Ovary (tissue), 9 donors: Measurements from ENCODE around the gene HOXB2. TPM values are rescaled to one million over a fixed set of nuclear protein-coding genes. Genes with fewer than 3 reads are reported as not detected.

Source experiments
- DNase-seq, 5 donors: peaks; one replicate each; pipeline ENCODE4 v3.0.0-alpha.2; 2019 to 2020
- H3K27ac ChIP-seq, 2 donors: fragments of 200-600 bp; one replicate each; pipeline versions ENCODE4 v1.5.1 to v1.8.0; 2019 to 2022
- H3K27me3 ChIP-seq: fragments of 200-600 bp; one replicate; pipeline ENCODE4 v1.8.0; 2022
- H3K36me3 ChIP-seq: fragments of 200-600 bp; sonication (generic); one replicate; pipeline ENCODE4 v1.5.1; 2019
- H3K4me1 ChIP-seq: one replicate; pipeline ENCODE4 v1.8.1; 2013; ENCODE audit warnings: mild to moderate bottlenecking, moderate library complexity; ENCODE audit not compliant: insufficient read depth
- H3K4me3 ChIP-seq: fragments of 200-600 bp; sonication (generic); one replicate; pipeline ENCODE4 v1.5.1; 2017
- H3K9me3 ChIP-seq, 2 donors: fragments of 200-600 bp in 1 of 2; sonication (generic) in 1 of 2; one replicate each; pipeline versions ENCODE4 v1.5.1 to v1.8.1; 2013 to 2019; ENCODE audit warnings: mild to moderate bottlenecking in 1 of 2, moderate library complexity in 1 of 2
- EP300 ChIP-seq: sonication (generic); formaldehyde crosslinking; IDR thresholded peaks from one replicate; pipeline ENCODE4 v1.6.1; 2017; ENCODE audit warnings: antibody characterized with exemption
- POLR2A ChIP-seq: fragments of 450-650 bp; IDR thresholded peaks from one replicate; pipeline ENCODE4 v1.6.1; 2017; ENCODE audit warnings: antibody characterized with exemption, mild to moderate bottlenecking, moderate library complexity
- WGBS, 3 donors: extraction: QIAGEN DNeasy Blood & Tissue Kit in 1 of 3; methylation state at CpG; one replicate each; pipeline versions ENCODE4 v1.1.5 to v1.1.7; 2013 to 2017; 5-methylcytosine and 5-hydroxymethylcytosine counted together
- intact Hi-C, 4 donors: fragments of 100-400 bp; cut with DNase I; formaldehyde crosslinking; loops; one replicate each; pipeline versions ENCODE4 v1.11.0 to v1.15.1; 2022 to 2023
- polyA plus RNA-seq, 2 donors: library from polyadenylated mRNA; stranded (reverse); fragments of 200-250 nt in 1 of 2; fragments of 350-450 nt in 1 of 2; fragmentation: Illumina TruSeq in 1 of 2; extraction: RNeasy Lipid Tissue Mini Kit (QIAGEN cat#74804) in 1 of 2; gene quantifications; one replicate each; pipeline ENCODE4 v1.2.3, GENCODE V29; 2013 to 2014
- total RNA-seq, 7 donors: library from RNA; depleted of rRNA in 2 of 7; stranded (reverse); fragments of >200 nt in 2 of 7; fragmentation: NEBNext Ultra II Directional in 3 of 7; extraction: Animal tissue kit (Norgen Biotek cat#: 25700) in 3 of 7; gene quantifications; one replicate each; pipeline versions ENCODE4 v1.1.0 to v1.2.4, GENCODE V29; 2016 to 2023
- TF ChIP-seq, protein P1 (sequence below), 3 donors: fragments of 450-650 bp in 2 of 3; fragments of 200-600 bp in 1 of 3; IDR thresholded peaks; one replicate each; pipeline versions ENCODE4 v1.5.1 to v1.8.0; 2016 to 2022; ENCODE audit warnings: antibody characterized with exemption in 3 of 3, mild to moderate bottlenecking in 1 of 3
- donor health status: DM: no; HTN: no; CAD: no; lungs with moderate emphysema.
- donor health status: DM: no; HTN: no; CAD: no.
- donor health status: Bipolar disorder and iron deficiency.
- donor health status: DM: yes; HTN: yes; CAD: no.
- donor health status: DM: no; HTN: no; CAD: no.
- donor health status: DM: yes; HTN: yes; CAD: no.

The HOXB2 gene
- total and polyA plus RNA-seq, 9 donors, result 1.2 to 24.5 (median 7.0) TPM

- DNase-seq, result no peak
- Histone ChIP-seq H3K27me3 (peaks cover 7% of the 10 kb centered on the region), H3K9me3 (no peaks in the 10 kb centered on the region), H3K4me1 (peaks cover 3% of the 10 kb centered on the region), H3K27ac (no peak overlapping the region), H3K36me3 (no peaks in the 10 kb centered on the region), H3K4me3 (peak overlapping the region; percentile 57)
- intact Hi-C loops, result no loop called here
- TF ChIP-seq, protein P1, sequence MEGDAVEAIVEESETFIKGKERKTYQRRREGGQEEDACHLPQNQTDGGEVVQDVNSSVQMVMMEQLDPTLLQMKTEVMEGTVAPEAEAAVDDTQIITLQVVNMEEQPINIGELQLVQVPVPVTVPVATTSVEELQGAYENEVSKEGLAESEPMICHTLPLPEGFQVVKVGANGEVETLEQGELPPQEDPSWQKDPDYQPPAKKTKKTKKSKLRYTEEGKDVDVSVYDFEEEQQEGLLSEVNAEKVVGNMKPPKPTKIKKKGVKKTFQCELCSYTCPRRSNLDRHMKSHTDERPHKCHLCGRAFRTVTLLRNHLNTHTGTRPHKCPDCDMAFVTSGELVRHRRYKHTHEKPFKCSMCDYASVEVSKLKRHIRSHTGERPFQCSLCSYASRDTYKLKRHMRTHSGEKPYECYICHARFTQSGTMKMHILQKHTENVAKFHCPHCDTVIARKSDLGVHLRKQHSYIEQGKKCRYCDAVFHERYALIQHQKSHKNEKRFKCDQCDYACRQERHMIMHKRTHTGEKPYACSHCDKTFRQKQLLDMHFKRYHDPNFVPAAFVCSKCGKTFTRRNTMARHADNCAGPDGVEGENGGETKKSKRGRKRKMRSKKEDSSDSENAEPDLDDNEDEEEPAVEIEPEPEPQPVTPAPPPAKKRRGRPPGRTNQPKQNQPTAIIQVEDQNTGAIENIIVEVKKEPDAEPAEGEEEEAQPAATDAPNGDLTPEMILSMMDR (IDR thresholded peaks at IDR 0.05), result no peak
- TF ChIP-seq POLR2A, result no peak
- TF ChIP-seq EP300, result no peak
- WGBS, 3 donors, result 16 to 23% (median 17%) methylated on average over 34 of the region's 34 CpGs
Observed at GRCh38 chr17:48586355-48587258, 41.7 kb upstream of the HOXB2 start.

DNA sequence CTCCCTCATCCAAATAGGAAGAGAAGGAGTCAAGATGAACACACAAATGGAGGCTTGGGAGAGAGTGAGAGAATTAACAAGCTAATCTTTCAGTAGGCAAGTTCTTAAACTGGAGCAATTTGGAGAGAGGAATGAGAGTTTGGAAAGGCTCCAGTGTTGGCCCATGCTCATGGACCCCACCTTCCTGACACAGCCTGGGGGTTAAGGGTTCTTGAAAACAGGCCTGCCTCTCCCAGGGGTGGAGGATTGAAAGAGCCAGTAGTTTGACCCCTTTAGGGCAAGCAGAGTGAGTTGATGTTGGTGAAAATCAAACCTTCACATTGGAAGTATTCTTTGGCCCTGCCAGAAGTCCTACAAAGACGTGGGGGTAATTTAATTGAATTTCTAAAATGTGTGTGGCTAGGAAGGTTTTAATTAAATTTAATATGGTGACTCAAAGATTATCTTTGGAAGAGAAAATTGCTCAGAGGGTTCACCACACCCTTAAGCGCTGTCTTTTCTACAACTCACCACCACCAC lies 39.4 kb upstream of the HOXB2 start:
- Histone ChIP-seq H3K27me3 (peaks cover 8% of the 10 kb centered on the region), H3K4me1 (peaks cover 3% of the 10 kb centered on the region), H3K36me3 (no peaks in the 10 kb centered on the region), H3K27ac (no peak overlapping the region), H3K4me3 (no peak overlapping the region), H3K9me3 (no peaks in the 10 kb centered on the region)
- TF ChIP-seq, protein P1 (IDR thresholded peaks at IDR 0.05), result no peak
- no peak for TF ChIP-seq EP300
- 17 to 28% (median 22%) methylated on average over 2 of the region's 2 CpGs for WGBS, 3 donors
- intact Hi-C loops, result no loop called here
- no peak for DNase-seq

GRCh38 chr17:48583708-48584222 lies 38.9 kb upstream of the HOXB2 start:
- Histone ChIP-seq H3K27me3 (peaks cover 8% of the 10 kb centered on the region), H3K4me3 (no peak overlapping the region), H3K27ac (no peak overlapping the region), H3K9me3 (no peaks in the 10 kb centered on the region), H3K36me3 (no peaks in the 10 kb centered on the region), H3K4me1 (peaks cover 3% of the 10 kb centered on the region)
- DNase-seq, result no peak
- TF ChIP-seq EP300 (no peak), POLR2A (no peak)
- TF ChIP-seq, protein P1 (IDR thresholded peaks at IDR 0.05), result no peak
- intact Hi-C loops, result no loop called here
- WGBS, 3 donors, result 54 to 74% (median 61%) methylated on average over 3 of the region's 3 CpGs

DNA sequence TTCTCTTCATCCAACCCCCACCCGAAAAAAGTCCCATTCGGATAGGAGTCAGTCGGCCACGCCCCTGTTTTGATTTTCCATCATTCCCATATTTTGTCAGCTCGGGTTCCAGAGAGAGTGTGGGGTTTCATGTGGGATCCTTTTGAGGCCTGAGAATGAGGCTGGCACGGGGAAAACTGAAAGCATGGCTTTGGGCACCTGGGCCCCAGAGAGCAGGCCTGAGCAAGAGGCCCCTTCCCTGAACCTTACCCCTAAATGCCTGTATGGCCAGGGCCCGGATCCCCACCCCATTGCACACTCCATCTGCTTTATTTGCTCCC lies 37.8 kb upstream of the HOXB2 start:
- H3K4me1 ChIP-seq, result peaks cover 3% of the 10 kb centered on the region
- H3K27me3 ChIP-seq, result peaks cover 8% of the 10 kb centered on the region
- no peak overlapping the region for H3K27ac ChIP-seq
- TF ChIP-seq, protein P1 (IDR thresholded peaks at IDR 0.05), result no peak
- TF ChIP-seq EP300, result no peak
- TF ChIP-seq POLR2A, result no peak
- intact Hi-C loops, result no loop called here
- no peaks in the 10 kb centered on the region for H3K9me3 ChIP-seq
- DNase-seq, result no peak
- no peak overlapping the region for H3K4me3 ChIP-seq
- H3K36me3 ChIP-seq, result no peaks in the 10 kb centered on the region
- WGBS, 3 donors, result 28 to 57% (median 33%) methylated on average over 7 of the region's 7 CpGs
